Measurements from ENCODE around the gene RAB44.

DNA sequence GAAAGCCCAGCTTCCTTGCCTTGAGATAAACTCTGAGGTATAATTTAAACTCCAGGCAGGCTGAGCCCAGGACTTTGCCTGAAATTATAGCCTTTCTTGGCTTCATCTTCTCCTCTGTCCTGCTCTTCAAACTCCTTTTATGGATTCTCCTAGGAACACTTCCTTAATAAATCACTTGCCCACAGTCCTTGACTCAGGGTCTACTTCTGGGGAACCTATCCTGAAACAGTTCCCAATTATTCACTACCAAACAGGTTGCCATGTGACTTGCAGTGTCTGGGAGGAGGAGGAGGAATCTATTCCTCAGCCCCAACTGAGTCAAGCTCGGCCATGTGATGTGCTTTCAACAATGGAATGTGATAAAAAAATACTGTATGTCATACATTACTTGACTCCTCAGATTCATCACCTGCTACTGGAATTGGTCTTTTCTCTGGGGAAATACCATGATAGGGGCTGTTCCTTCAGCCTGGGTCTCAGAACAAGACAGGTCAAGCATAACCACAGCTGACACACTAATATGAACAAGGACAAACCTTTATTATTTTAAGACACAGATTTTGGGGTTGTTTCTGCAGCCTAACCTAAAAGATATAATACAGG, 39.6 kb upstream of the RAB44 start:
- TF ChIP-seq CTCF (IDR thresholded peaks at IDR 0.05 in 2 of 3, conservative IDR thresholded peaks at IDR 0.05 in 1 of 3; ENCODE audit: borderline replicate concordance in 1 of 3, insufficient read depth in 1 of 3, low read depth in 2 of 3, low read length in 2 of 3) = no peak
- TF ChIP-seq EZH2phosphoT487 (IDR thresholded peaks at IDR 0.05; ENCODE audit: borderline replicate concordance) = no peak
- TF ChIP-seq SIN3A (IDR thresholded peaks at IDR 0.05; ENCODE audit: low read depth) = no peak
- TF ChIP-seq REST (IDR thresholded peaks at IDR 0.05; ENCODE audit: low read depth) = no peak
- TF ChIP-seq POLR2A (IDR thresholded peaks at IDR 0.05; ENCODE audit: borderline replicate concordance, extremely low read depth, insufficient read depth, insufficient read length) = no peak

Measured in HCT116 (cell line).